GM10847 (cell line): ENCODE results near the gene AVEN.

Experiments
- POLR2A ChIP-seq: IDR thresholded peaks from 2 replicates; pipeline ENCODE4 v1.6.1; 2011; ENCODE audit not compliant: insufficient read length; ENCODE audit errors: extremely low read depth

AVEN gene

DNA sequence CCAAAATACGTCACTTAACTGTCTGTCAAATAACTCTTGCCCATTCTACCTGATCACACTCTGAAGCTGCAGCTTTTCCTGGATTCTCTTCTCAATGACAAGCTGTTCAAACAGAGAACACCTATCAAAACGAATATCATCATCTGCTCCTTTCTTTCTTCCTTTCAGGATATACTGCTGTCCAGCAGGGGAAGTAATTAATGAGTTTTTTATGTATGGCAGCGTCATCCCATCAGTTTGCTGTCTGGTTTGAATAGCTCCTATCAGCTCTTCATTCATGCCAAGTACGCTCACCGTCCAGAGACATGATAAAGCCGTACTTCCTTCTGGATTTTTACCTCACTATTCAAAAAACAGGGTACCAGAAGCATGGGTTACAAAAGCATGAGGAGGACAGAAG, 70.8 kb downstream of the AVEN start, which contains the start of gene CHRM5:
Gene CHRM5, plus strand, starts transcription at position 274 of the 400 bp plus-strand sequence. CDS start 94,221 bp downstream, outside the sequence.
- TF ChIP-seq POLR2A = no peak

DNA sequence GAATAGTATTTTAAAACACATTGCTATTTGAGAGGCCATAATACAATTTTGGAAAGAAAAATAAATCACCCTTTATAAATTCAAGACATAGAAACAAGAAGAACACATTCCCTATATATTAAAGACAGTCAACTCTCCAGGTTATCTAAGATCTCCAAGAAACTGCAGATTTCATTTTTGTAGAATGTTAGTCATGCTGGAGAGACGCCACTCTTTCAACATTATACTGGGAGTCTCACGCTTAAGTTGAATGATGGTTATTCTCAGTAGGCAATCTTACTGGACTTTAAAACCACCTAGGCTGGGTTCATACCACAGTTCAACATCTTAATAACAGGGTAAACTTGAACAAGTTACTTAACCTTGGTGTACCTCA, 74.4 kb downstream of the AVEN start:
- no peak for TF ChIP-seq POLR2A

DNA sequence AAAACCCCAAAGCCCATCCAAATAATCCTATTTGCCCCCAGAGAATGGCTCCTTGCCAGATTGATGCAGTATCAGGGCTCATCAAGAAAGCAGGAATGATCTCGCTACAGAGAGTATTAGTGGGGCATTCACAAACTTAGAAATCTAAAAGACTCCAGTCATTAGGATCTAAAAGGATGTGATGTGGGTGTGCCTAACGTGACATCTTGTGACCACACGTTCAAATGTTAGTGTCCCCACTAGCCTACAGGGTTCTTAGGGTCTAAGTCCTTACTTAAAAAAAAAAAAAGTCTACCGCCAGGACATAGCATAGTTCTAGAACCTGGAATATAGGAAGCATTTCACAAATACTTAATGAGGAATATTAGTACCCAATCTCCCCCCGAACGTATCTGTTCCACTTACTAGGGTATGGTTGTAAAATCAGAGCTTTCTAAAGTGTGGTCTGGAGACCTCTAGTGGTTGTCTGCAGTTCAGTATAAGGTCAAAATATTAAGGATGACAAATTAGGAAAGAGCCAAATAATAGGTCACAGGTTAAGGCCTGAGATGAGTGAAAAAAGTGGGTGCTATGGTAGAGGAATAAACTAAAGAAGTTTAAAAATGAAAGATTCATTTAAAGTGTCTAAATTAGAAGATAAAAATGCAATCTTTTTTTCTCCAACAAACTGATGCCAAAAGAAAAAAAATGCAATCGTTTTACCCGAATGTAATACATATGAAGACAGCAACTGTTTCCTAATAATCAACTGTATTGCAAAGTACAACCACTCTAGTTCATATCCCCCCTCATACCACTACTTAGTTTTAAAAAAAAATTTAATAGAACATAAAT, 75.0 kb downstream of the AVEN start:
- TF ChIP-seq POLR2A = no peak

DNA sequence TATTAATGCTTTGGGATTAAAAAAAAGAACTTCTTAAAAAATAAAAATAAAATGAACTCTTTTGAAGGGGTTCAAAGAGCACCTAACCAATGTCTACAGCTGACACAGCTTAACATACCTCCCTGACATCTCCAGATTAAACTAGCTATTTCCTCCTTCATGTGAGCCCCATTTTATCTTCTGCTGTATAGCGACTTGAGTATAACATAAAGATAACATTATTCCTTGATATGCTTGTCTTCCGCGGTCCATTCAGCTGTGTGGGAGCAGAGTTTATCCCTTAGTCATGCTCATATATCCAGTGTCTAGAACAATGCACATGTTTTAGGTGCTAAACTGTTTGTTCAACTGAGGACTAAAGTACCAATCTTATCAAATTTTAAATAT, 78.5 kb downstream of the AVEN start:
- TF ChIP-seq POLR2A = no peak

DNA sequence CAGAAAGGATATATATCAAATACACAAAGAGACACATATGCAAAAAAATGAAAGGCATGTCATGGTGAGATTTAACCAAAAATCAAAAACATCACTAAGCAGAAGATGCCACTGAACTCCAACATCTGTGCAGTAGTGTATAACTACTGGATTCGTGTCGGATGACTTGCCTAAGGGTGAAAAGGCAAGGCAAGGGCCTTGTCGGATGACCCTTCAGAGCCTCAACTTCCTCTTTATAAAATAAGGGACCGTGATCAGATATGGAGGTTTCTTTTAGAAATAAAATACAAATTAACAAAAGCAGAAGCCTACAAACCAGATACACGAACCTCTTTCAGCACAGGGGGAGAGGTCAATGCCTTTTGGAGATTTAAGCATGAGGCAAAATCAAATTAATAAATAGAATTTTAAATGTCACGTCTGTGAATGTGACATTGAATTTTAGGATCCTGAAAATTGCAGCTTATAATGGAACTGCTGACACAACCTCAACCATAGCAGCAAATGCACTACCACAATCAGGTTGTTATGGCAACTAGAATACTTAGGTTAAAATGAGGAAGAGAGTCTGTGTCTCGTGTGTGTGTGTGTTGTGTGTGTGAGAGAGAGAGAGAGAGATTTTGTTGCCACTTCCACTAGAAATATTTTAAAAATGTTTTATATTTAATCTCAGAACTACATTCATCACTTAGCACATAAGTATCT, 79.0 kb downstream of the AVEN start:
- TF ChIP-seq POLR2A = no peak

DNA sequence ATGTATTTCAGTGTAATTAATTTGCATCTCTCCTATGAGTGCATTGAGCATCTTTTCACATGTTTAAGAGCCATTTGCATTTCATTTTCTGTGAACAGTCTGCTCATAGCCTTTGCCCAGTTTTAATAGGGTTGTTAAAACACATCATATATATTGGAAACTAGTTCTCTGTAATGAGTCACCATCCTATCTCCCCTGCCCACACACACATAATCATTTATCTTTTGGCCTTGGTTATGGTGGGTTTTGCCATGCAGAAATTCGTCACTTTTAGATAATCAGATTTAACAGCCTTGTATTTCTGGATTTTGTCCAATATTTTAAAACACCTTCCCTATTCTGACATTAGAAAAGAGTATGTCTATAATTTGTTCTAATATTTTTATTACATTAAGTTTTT, 82.6 kb downstream of the AVEN start:
- no peak for TF ChIP-seq POLR2A

DNA sequence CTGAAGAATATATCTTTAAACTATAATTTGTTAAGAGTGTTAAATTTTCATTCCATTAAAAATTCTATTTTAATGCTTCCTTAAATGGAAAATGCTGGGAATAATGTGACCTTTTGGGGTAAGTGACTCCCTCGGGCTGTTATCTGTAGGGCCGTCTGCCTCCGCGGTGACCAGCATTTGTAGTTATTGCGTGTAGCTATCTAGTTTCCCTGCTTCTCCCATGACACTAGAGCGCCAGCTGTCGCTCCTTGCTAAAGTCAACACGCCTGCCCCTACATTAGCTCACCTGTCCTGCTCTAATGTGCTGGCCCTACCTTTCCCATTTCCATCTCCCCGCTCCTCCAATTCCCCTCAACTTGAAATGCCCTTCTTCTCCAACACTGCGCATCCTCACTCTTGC, 83.1 kb downstream of the AVEN start:
- TF ChIP-seq POLR2A = no peak

DNA sequence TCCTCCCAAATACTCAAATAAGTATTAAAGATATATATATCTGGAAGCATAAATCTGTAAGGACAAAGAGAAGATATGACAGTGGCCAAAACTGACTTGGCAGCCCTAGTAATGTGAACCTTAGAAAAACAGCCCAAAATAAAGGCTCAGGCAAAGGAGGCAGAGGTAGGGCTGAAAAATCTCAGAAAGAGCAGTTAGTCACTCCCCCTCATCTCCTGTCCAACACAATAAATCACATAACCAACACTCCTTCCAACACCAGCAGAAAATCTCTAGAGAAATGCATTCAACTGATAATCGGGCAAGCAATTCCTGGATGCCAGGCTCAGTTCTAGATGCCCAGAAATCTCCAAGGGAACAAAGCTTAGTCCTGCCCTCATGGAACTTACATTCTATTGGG, 92.9 kb downstream of the AVEN start:
- TF ChIP-seq POLR2A = no peak

DNA sequence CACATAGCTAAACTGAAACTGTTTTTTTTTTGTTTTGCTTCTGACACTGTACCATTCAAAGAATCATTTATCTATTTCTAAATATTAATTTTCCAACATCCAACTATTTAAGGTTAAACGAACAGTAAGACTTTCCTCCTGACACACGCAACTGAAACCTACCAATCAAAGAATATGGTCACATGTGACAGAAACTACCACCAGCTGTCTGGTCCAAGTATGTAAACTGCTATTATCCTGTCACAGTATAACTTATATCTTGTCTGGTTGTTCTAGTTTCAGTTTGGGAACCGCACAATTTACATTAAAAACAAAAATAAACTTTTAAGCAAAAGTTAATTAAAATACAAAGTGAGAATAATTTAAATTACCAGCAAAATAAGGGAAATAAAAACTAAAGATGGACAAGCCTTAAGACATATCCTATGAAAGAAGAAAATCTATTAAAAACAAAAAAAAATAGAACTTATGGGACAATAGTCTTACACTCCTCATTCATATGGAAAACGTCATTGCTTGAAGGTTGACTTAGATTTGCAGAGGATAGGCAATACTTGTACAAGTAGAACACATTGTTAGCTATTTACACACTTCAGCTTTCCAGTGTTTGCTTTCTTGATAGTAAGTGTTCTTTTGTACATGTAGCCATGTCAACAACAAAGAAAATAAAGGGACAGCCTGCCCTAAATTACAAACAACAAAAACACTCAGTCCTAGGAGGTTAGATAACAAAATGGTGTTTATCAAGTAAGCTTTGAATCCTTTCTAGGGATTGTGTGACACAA, 97.5 kb downstream of the AVEN start:
- TF ChIP-seq POLR2A = no peak

DNA sequence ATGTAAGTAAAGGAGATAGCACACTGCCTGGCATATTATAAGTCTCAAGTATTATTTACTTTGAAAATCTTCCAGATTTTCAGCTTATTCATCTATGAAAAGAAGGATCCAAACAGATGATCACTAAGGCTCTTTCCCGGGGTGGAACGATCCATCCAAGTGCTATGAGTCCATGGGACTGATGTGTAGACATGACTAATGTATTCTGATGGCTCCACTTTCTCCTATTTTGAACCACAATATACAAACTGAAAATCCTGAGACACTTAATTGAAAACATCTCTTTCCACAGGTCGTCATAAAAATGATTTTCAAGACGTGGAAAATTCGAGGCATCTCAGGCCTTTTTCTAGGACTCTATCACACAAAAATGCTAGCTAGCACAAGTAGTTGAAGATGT, 104.1 kb downstream of the AVEN start:
- no peak for TF ChIP-seq POLR2A

DNA sequence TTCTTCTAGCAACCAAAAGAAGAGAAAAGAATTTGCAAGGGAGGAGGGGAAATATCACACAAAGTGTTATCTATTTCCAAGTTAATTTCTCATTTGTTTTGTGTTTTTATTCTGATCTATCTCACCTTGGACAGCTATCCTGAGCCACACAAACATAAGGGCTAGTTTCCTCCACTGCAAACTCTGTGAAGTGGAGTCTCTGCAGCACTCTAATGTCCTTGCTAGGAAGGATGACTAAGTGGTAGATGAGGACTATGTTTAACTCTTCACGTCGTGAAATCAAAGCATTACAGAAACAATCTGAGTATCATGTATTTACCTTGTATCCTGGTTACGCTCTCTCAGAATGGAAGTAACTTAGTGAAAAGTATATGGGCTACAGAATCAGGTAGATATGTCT, 104.6 kb downstream of the AVEN start:
- no peak for TF ChIP-seq POLR2A

DNA sequence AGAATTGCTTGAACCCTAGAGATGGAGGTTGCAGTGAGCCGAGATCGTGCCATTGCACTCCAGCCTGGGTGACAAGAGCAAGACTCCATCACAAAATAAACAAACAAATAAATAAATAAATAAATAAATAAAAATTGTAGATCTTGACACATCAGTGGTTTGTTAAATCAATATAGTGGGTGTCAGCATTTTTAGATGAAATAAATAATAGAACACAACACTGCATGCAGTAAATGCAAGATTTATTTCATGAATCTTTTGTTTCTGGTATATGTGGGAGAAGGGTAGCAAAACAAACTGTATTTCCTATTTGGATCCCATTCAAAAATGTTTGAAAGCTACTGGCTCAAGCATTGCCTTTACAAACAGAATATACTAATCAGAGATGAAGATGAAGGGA, 106.3 kb downstream of the AVEN start:
- TF ChIP-seq POLR2A = no peak

DNA sequence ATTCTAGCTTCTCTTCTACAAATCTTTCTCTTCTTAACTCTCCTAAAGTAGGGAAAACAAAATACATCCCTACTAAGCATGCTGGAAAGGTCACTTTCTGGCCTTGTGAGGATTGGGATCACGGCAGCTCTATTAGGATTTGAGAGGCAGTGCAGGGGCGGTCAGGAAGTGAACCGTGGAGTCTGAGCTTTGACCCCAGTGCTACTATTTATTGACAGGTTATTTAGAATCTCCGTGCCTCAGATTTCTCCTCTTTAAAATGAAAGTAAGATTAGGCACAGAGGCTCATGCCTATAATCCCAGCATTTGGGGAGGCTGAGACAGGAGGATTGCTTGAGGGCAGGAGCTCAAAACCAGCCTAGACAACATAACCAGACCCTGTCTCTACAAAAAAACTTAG, 112.7 kb downstream of the AVEN start:
- no peak for TF ChIP-seq POLR2A

DNA sequence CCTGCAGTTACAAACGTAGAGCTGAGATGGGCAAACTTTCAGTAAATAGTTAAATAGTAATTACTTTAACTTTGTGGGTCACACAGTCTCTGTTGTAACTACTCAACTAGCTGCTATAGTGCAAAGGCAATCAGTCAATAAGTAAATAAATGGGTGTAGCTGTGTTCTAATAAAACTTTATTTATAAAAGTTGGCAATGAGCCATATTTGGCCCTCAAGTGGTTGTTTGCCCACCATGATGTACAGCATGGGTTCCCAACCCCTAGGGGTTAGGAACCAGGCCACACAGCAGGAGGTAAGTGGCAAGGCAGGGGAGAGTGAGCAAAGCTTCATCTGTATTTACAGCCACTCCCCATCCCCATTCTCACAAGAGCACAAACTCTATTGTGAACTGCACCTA, 115.6 kb downstream of the AVEN start:
- no peak for TF ChIP-seq POLR2A

DNA sequence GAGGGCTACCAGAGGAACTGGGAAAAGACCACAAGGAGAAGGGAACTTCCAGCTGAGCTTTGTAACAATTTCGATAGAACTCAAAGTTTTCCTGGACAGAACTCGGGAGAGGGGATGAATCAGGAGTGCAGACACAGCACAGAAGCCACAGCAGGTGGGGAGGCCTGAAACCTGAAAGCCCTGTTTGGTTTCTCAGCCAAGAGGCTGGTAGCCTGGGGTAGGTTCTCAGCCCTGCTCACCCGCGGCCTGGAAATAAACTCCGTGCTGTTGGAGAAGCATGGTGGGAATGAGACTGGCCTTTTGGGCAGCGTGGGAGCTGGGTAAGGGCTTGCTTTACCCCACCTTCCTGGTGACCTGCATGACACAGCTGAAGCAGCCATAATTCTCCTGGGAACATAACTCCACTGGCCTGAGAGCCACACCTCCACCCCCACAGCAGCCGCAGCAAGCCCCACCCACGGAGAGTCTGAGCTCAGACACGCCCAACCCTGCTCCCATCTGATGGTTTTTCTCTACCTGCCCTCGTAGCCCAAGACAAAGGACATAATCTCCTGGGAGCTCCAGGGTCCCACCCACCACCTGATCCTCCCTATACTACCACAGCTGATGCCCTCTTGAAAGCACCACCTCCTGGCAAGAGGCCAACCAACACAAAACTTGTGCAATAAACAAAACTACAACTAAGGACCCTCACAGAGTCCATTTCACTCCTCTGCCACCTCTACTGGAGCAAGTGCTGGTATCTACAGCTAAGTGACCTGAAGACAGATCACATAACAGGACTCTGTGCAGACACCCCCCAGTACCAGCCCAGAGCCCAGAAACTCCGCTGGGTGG, 123.2 kb downstream of the AVEN start:
- no peak for TF ChIP-seq POLR2A
